H1 (cell line): ENCODE measurements around the gene HOXD10. TPM values are rescaled to one million over a fixed set of nuclear protein-coding genes. Genes with fewer than 3 reads are reported as not detected.

Source experiments
- CTCF ChIA-PET: fragments of 300-600 bp; sonication (Branson Sonifier 250); formaldehyde crosslinking; loops from one replicate; lab custom pipeline; 2021; ENCODE audit not compliant: partially characterized antibody; lab: Charles Lee
- POLR2A ChIA-PET: fragments of 300-600 bp; sonication (Branson Sonifier 250); formaldehyde crosslinking; loops from one replicate; lab custom pipeline; 2021; ENCODE audit warnings: inconsistent platforms; ENCODE audit not compliant: partially characterized antibody; lab: Charles Lee
- DNase-seq, 2 experiments: peaks; one replicate each; pipeline versions ENCODE4 v3.0.0 to v3.0.0-alpha.2; 2010 to 2022; ENCODE audit warnings: low spot score in 2 of 2, low read depth in 1 of 2, mixed read lengths in 1 of 2
- FAIRE-seq: peaks from 2 replicates; lab custom pipeline; 2011; peaks lifted over from hg19 to GRCh38; lab: Jason Lieb, UNC
- H2AFZ ChIP-seq: 2 replicates; pipeline ENCODE4 v1.8.1; 2012; ENCODE audit warnings: low read length, inconsistent platforms
- H2AK5ac ChIP-seq: 2 replicates; pipeline ENCODE4 v1.6.1; 2013; ENCODE audit warnings: low read depth, low read length
- H2BK120ac ChIP-seq: replicated peaks from 2 replicates; pipeline ENCODE3; 2013; ENCODE audit warnings: low read depth, low read length, inconsistent platforms
- H2BK12ac ChIP-seq: 2 replicates; pipeline ENCODE4 v1.6.1; 2013; ENCODE audit warnings: low read depth, low read length
- H2BK15ac ChIP-seq: 2 replicates; pipeline ENCODE4 v1.6.1; 2013; ENCODE audit warnings: low read length
- H2BK20ac ChIP-seq: 2 replicates; pipeline ENCODE4 v1.6.1; 2013; ENCODE audit warnings: low read length
- H2BK5ac ChIP-seq: 2 replicates; pipeline ENCODE4 v1.6.1; 2013; ENCODE audit warnings: low read depth, low read length
- H3K14ac ChIP-seq: 2 replicates; pipeline ENCODE4 v1.6.1; 2013; ENCODE audit warnings: inconsistent platforms; ENCODE audit not compliant: insufficient read length
- H3K18ac ChIP-seq: 2 replicates; pipeline ENCODE4 v1.6.1; 2013; ENCODE audit warnings: low read length; ENCODE audit errors: extremely low read depth
- H3K23ac ChIP-seq: 2 replicates; pipeline ENCODE4 v1.6.1; 2013; ENCODE audit warnings: inconsistent platforms; ENCODE audit not compliant: insufficient read length
- H3K23me2 ChIP-seq: 2 replicates; pipeline ENCODE4 v1.6.1; 2013; ENCODE audit warnings: low read depth, low read length
- H3K27ac ChIP-seq: 2 replicates; pipeline ENCODE4 v1.6.1; 2011; ENCODE audit warnings: low read depth, low read length, inconsistent platforms
- H3K27me3 ChIP-seq, 4 experiments: replicated peaks in 1 of 4; 1 replicate in 1 of 4; 2 replicates in 3 of 4; pipeline versions ENCODE4 v1.6.1 to v1.8.1; 2011 to 2013; ENCODE audit warnings: low read length in 3 of 4, mild to moderate bottlenecking in 3 of 4, inconsistent platforms in 2 of 4, mixed read lengths in 2 of 4, moderate library complexity in 1 of 4; ENCODE audit not compliant: control insufficient read depth in 3 of 4, insufficient read depth in 3 of 4; ENCODE audit errors: extremely low read depth in 1 of 4
- H3K36me3 ChIP-seq, 4 experiments: 2 replicates each; pipeline versions ENCODE4 v1.6.1 to v1.8.1; 2011 to 2013; ENCODE audit warnings: mild to moderate bottlenecking in 4 of 4, low read length in 3 of 4, moderate library complexity in 2 of 4, control low read depth in 1 of 4, inconsistent platforms in 1 of 4; ENCODE audit not compliant: insufficient read depth in 4 of 4, control insufficient read depth in 2 of 4
- H3K4ac ChIP-seq: replicated peaks from 2 replicates; pipeline ENCODE3; 2013; ENCODE audit warnings: low read length, low read depth, mixed read lengths, inconsistent platforms; ENCODE audit not compliant: insufficient read length
- H3K4me1 ChIP-seq, 4 experiments: replicated peaks in 1 of 4; 1 replicate in 1 of 4; 2 replicates in 3 of 4; pipeline versions ENCODE4 v1.6.1 to v1.8.1; 2011 to 2013; ENCODE audit warnings: low read length in 3 of 4, inconsistent platforms in 2 of 4, mixed read lengths in 1 of 4; ENCODE audit not compliant: insufficient read depth in 4 of 4, control insufficient read depth in 3 of 4
- H3K4me2 ChIP-seq, 2 experiments: 2 replicates each; pipeline versions ENCODE4 v1.6.1 to v1.8.1; 2011 to 2013; ENCODE audit warnings: low read depth in 2 of 2, low read length in 2 of 2, control low read depth in 1 of 2, inconsistent platforms in 1 of 2, mild to moderate bottlenecking in 1 of 2; ENCODE audit not compliant: insufficient read depth in 1 of 2
- H3K4me3 ChIP-seq, 4 experiments: fragments of 200-600, 300-600 bp in 1 of 4; sonication (generic), shearing (Covaris generic), sonication (Bioruptor Twin) in 1 of 4; 2 replicates each; pipeline versions ENCODE4 v1.5.1 to v1.8.1; 2011 to 2016; ENCODE audit warnings: low read length in 4 of 4, low read depth in 3 of 4, control low read depth in 2 of 4, inconsistent platforms in 2 of 4, mild to moderate bottlenecking in 2 of 4, mixed read lengths in 1 of 4, moderate library complexity in 1 of 4; ENCODE audit not compliant: insufficient read depth in 2 of 4; ENCODE audit errors: extremely low read depth in 1 of 4
- H3K56ac ChIP-seq: replicated peaks from 2 replicates; pipeline ENCODE3; 2013; ENCODE audit warnings: low read depth, mild to moderate bottlenecking, mixed read lengths, low read length, inconsistent platforms; ENCODE audit not compliant: insufficient read length
- H3K79me1 ChIP-seq: 2 replicates; pipeline ENCODE4 v1.6.1; 2013; ENCODE audit warnings: low read depth, low read length, control low read depth
- H3K79me2 ChIP-seq, 2 experiments: 2 replicates each; pipeline versions ENCODE4 v1.6.1 to v1.8.1; 2012 to 2013; ENCODE audit warnings: low read length in 2 of 2, mild to moderate bottlenecking in 2 of 2, inconsistent platforms in 1 of 2; ENCODE audit not compliant: insufficient read depth in 2 of 2, control insufficient read depth in 1 of 2
- H3K9ac ChIP-seq, 4 experiments: replicated peaks in 1 of 4; 1 replicate in 1 of 4; 2 replicates in 3 of 4; pipeline versions ENCODE4 v1.6.1 to v1.8.1; 2011 to 2013; ENCODE audit warnings: low read depth in 3 of 4, low read length in 3 of 4, control low read depth in 2 of 4, mild to moderate bottlenecking in 2 of 4, moderate library complexity in 2 of 4, inconsistent platforms in 1 of 4; ENCODE audit errors: extremely low read depth in 1 of 4
- H3K9me3 ChIP-seq, 2 experiments: 2 replicates each; pipeline versions ENCODE4 v1.6.1 to v1.8.1; 2012 to 2013; ENCODE audit warnings: mild to moderate bottlenecking in 2 of 2, moderate library complexity in 2 of 2, control low read depth in 1 of 2, inconsistent platforms in 1 of 2, low read depth in 1 of 2, low read length in 1 of 2, mixed read lengths in 1 of 2; ENCODE audit not compliant: insufficient read depth in 2 of 2
- H4K20me1 ChIP-seq, 2 experiments: replicated peaks in 1 of 2; 2 replicates each; pipeline versions ENCODE3 to v1.8.1; 2011 to 2013; ENCODE audit warnings: inconsistent platforms in 2 of 2, low read length in 2 of 2, mild to moderate bottlenecking in 1 of 2; ENCODE audit not compliant: insufficient read depth in 2 of 2, control insufficient read depth in 1 of 2
- H4K5ac ChIP-seq: 2 replicates; pipeline ENCODE4 v1.6.1; 2013; ENCODE audit warnings: low read length, low read depth, mixed read lengths, inconsistent platforms; ENCODE audit not compliant: insufficient read length
- H4K8ac ChIP-seq: 2 replicates; pipeline ENCODE4 v1.8.0; 2013; ENCODE audit warnings: mild to moderate bottlenecking, moderate library complexity, low read length, inconsistent platforms; ENCODE audit not compliant: insufficient read depth; ENCODE audit errors: extremely low read depth
- H4K91ac ChIP-seq: replicated peaks from 2 replicates; pipeline ENCODE3; 2013; ENCODE audit warnings: low read length, mixed read lengths, inconsistent platforms; ENCODE audit not compliant: insufficient read length
- CBX8 ChIP-seq: fragments of 300-800, 300-1000 bp; sonication (generic); IDR thresholded peaks from 2 replicates; pipeline ENCODE4 v1.7.1; 2016; ENCODE audit warnings: low read depth, low read length, borderline replicate concordance
- CTBP2 ChIP-seq: IDR thresholded peaks from 2 replicates; pipeline ENCODE4 v1.7.0; 2011; ENCODE audit warnings: borderline replicate concordance, mild to moderate bottlenecking, moderate library complexity, mixed read lengths, low read length; ENCODE audit not compliant: insufficient read depth, insufficient read length
- EGR1 ChIP-seq: IDR thresholded peaks from 2 replicates; pipeline ENCODE4 v1.6.1; 2011; ENCODE audit warnings: low read depth, low read length, borderline replicate concordance
- EZH2 ChIP-seq: fragments of 200-600 bp; sonication (generic); IDR thresholded peaks from 2 replicates; pipeline ENCODE4 v1.7.1; 2012; ENCODE audit warnings: low read depth, mild to moderate bottlenecking, moderate library complexity, low read length, inconsistent platforms; ENCODE audit not compliant: severe bottlenecking
- GABPA ChIP-seq: IDR thresholded peaks from 2 replicates; pipeline ENCODE4 v1.6.1; 2011; ENCODE audit warnings: mild to moderate bottlenecking, low read length, moderate library complexity, borderline replicate concordance; ENCODE audit not compliant: insufficient read depth
- MAFK ChIP-seq: IDR thresholded peaks from 2 replicates; pipeline ENCODE4 v1.6.1; 2012; ENCODE audit warnings: low read depth, mild to moderate bottlenecking, improper control_type of control experiment, low read length
- RNF2 ChIP-seq: fragments of 200-900, 300-1000 bp; sonication (generic); IDR thresholded peaks from 2 replicates; pipeline ENCODE4 v1.7.1; 2016; ENCODE audit warnings: borderline replicate concordance, low read depth, mild to moderate bottlenecking, antibody characterized with exemption, low read length; ENCODE audit not compliant: poor library complexity, severe bottlenecking; ENCODE audit errors: missing control alignments
- SP1 ChIP-seq: IDR thresholded peaks from 2 replicates; pipeline ENCODE4 v1.6.1; 2011; ENCODE audit warnings: low read depth, low read length
- SUZ12 ChIP-seq: fragments of 200-600 bp; sonication (generic); IDR thresholded peaks from 2 replicates; pipeline ENCODE4 v1.6.1; 2012; ENCODE audit warnings: mild to moderate bottlenecking, inconsistent platforms, low read length, moderate library complexity, mixed read lengths
- TCF12 ChIP-seq: IDR thresholded peaks from 2 replicates; pipeline ENCODE4 v1.6.1; 2011; ENCODE audit warnings: low read depth, mild to moderate bottlenecking, low read length
- YY1 ChIP-seq: IDR thresholded peaks from 2 replicates; pipeline ENCODE4 v1.6.1; 2011; ENCODE audit warnings: low read depth, mild to moderate bottlenecking, low read length
- WGBS, 2 experiments: shearing (Covaris generic) in 1 of 2; methylation state at CpG; one replicate each; pipeline versions ENCODE4 v1.1.6 to v1.1.7; 2013 to 2015; ENCODE audit warnings: low lambda C conversion rate in 2 of 2, mixed read lengths in 2 of 2, inconsistent platforms in 1 of 2, low coverage in 1 of 2, missing lambda C conversion rate in 1 of 2; ENCODE audit not compliant: insufficient replicate concordance in 2 of 2, insufficient coverage in 1 of 2, insufficient read length in 1 of 2; ENCODE audit errors: extremely low coverage in 1 of 2, missing lambda C conversion rate in 1 of 2; 5-methylcytosine and 5-hydroxymethylcytosine counted together
- polyA plus RNA-seq, 7 experiments: library from polyadenylated mRNA; depleted of rRNA in 3 of 7; stranded (reverse) in 5 of 7; unstranded in 2 of 7; fragments of >200 nt in 5 of 7; fragments of 200-250 nt in 2 of 7; gene quantifications; 1 replicate in 5 of 7; 2 replicates in 1 of 7; 4 replicates in 1 of 7; pipeline versions ENCODE4 v1.2.1 to v1.2.3, GENCODE V29; 2011 to 2013; ENCODE audit warnings: missing spikeins in 2 of 7, mixed read lengths in 2 of 7
- total RNA-seq: library from RNA; stranded (reverse); fragmentation: NEBNext Ultra II Directional; extraction: Animal tissue kit (Norgen Biotek cat#: 25700); gene quantifications from 2 replicates; pipeline ENCODE4 v1.2.1, GENCODE V29; 2021

Gene HOXD10
- total and polyA plus RNA-seq, 2 of the 8 experiments (the other 6 are each of a cell fraction or from before 2014, with no cell fraction given) = not detected

- no peak for FAIRE-seq
- peak overlapping the region in 1 of 4 experiments; percentile 40; a peak in 2 of 8 replicates for H3K4me3 ChIP-seq
- H3K4me2 ChIP-seq = peak overlapping the region; percentile 38 to 44; a peak in 2 of 4 replicates
- TF ChIP-seq SUZ12 (peak; percentile 83), TCF12 (0 out of 2 replicates have a peak, but pooled peaks have one; percentile 58), EGR1 (0 out of 2 replicates have a peak, but pooled peaks have one; percentile 18), EZH2 (peak; percentile 90), MAFK (no peak), YY1 (0 out of 2 replicates have a peak, but pooled peaks have one; percentile 6), CTBP2 (peak; percentile 92), CBX8 (no peak; the same call in 1 of the 2 replicates), GABPA (no peak), RNF2 (peak; percentile 82), SP1 (peak; percentile 30; the same call in 1 of the 2 replicates)
Measured at GRCh38 chr2:176165370-176166050, 48.9 kb downstream of the HOXD10 start.

More at GRCh38 chr2:176165370-176166050, 48.9 kb downstream of the HOXD10 start:
- WGBS, 2 experiments = 4% methylated on average over 24 of the region's 26 CpGs; no CpG with 5 or more reads in 1 of the 2 experiments
- peaks cover 96 to 100% (median 100%) of the 10 kb centered on the region in 4 experiments for H3K27me3 ChIP-seq
- peak in 1 of 2 experiments; percentile 68 for DNase-seq
- H3K79me1 ChIP-seq = no peaks in the 10 kb centered on the region
- no peak overlapping the region for H3K18ac ChIP-seq
- H2AFZ ChIP-seq = no peak overlapping the region
- H2AK5ac ChIP-seq = no peak overlapping the region
- no peak overlapping the region for H3K56ac ChIP-seq
- no peak overlapping the region for H3K4ac ChIP-seq
- H2BK5ac ChIP-seq = no peak overlapping the region
- no peak overlapping the region for H3K23ac ChIP-seq
- peaks cover 27 to 39% of the 10 kb centered on the region in 2 experiments for H4K20me1 ChIP-seq
- no peak overlapping the region for H4K5ac ChIP-seq
- no peak overlapping the region for H2BK20ac ChIP-seq
- no peak overlapping the region for H2BK15ac ChIP-seq
- H4K8ac ChIP-seq = no peak overlapping the region
- POLR2A ChIA-PET = interaction anchor here (1.5 kb wide), 1 partner anchor 51 kb away, joined by 4 read pairs; no protein-coding TSS in a partner anchor
- no peaks in the 10 kb centered on the region for H3K36me3 ChIP-seq
- no peak overlapping the region for H3K9ac ChIP-seq
- no peak overlapping the region for H3K27ac ChIP-seq
- 0 out of 2 replicates have a peak, but pooled peaks cover 2% of the 10 kb centered on the region for H3K23me2 ChIP-seq
- CTCF ChIA-PET = interaction anchor here (0.9 to 4.4 kb wide), 4 partner anchors 14 to 389 kb away, joined by 3 to 16 read pairs (median 5); partner anchors contain the start of gene HOXD4
- no peak overlapping the region for H2BK120ac ChIP-seq
- H3K4me1 ChIP-seq = peaks cover 0 to 5% (median 0%) of the 10 kb centered on the region in 4 experiments; a peak in 4 of 7 replicates
- H3K9me3 ChIP-seq = no peaks in the 10 kb centered on the region
- no peaks in the 10 kb centered on the region for H3K79me2 ChIP-seq
- H2BK12ac ChIP-seq = no peak overlapping the region
- no peak overlapping the region for H3K14ac ChIP-seq
- no peak overlapping the region for H4K91ac ChIP-seq
